ENCODE measurements around the gene BMP3. TPM values are rescaled to one million over a fixed set of nuclear protein-coding genes. Genes with fewer than 3 reads are reported as not detected.
A peak's percentile ranks its signal among the peaks of the same experiment; 100 is the strongest.

The BMP3 gene
- polyA plus RNA-seq, 12 donors, result 0.48 to 7.6 (median 1.1) TPM; not detected in 1

DNA sequence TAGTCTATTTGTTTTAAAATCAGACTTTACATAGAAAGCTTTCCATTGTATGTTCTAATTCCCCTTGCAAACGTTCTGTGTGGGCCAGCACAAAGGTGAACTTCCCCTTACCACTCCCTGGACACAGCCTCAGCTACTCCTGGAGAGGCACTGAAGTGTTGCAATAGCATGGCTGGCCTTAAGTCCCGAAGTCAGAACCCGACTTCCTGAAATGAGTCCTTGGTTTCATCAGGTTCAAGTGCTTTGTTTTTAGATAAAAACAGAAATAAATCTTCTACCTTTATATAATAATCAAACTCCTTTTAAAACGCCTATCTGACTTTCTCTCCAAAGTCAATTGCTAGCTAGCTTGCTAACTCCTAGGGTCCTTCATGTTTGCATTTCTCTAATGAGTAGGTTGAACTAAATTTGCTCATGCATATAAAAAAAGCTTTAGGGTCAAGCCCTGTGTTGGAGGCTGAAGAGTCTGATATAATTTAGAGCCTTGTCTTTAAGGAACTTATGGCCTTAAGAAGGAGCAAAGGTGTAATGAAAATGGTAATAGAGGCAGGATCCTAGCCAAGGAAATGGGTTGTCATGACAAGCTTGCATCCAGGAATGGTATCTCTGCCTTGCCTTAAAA lies 9.0 kb downstream of the BMP3 start:
- no peak for DNase-seq

DNA sequence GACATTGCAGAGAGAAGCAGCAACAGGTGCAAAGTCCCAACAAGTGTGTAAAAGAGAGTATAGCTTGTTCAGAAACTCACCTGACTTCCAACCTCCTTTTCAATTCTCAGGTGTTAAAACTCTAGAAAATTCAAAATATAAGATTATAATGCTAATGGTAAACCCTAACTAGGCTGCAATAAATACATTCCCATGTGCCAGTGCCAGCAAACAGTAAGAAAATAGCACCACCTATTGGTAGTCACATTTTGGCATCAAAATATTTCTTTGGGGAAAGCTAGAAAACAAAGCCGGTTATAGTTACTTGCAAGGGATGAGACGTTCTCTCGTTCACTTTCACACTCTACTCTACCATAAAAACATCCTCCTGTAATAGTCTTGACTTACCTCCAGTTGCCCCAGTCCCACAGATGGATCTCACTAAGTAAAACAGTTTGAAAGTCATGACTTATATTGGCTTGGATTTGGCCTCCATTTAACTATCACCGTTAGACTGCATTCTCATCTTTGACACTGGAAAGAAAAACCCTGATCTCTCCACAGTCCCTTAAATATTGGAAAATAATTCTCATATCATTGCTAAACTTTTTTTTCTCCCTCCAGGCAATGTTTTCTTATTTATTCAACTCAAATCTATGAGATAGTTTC lies 9.6 kb downstream of the BMP3 start:
- peak; percentile 74 for DNase-seq

DNA sequence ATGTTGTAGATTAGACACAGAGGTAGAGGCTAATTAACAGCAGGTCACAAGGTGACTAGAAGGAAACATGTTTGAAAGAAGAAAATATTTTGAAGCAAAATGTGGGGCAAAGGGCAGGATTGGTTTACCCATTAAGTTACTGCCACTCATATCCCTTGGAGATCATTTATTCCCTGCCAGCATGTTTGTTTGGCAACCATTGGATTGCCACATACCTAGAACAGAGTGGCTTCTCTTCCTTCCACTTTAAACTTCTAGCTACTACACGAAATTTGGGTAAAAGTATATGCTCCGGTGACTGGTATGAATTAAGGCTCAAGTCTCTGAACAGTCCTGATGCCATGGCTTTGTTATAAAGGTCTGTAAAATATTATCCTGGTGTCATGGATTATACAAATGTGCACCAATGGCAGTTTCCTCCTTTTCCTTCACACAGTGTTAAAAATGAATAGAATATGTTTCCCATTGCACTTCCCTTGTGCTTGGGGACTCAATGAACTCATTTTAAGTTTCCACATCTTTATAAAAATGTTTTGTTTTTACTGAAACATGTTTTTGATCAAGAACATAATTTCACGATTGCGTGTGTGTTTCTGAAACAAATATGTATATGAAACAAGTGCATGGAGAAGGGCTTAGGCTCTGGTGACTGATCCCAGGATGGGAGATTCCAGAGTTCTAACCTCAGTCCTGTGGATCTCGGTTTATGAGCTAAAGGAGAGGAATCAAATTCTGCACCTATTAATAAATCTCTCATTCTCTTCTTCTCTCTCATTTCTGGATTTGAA lies 12.3 kb downstream of the BMP3 start:
- no peak for DNase-seq

DNA sequence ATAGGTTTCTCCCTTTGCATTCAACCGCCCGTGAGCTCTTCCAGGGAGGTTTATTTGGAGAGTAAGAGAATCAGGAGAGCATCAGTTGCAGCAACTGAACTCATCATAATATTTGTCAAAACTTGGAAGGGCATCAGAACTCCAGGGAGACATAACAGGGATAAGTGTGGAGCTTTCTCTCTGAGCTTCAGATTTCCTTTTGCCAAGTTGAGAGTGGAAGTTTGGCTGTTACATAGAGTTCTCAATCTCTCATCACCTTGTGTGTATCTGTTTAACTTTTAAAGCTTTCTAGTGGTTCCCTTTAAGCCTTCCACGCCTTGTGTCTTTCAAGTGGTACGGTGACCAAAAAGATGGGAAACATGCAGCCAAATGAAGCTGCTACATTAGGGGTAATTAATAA lies 18.8 kb downstream of the BMP3 start:
- DNase-seq, result peak; percentile 80

DNA sequence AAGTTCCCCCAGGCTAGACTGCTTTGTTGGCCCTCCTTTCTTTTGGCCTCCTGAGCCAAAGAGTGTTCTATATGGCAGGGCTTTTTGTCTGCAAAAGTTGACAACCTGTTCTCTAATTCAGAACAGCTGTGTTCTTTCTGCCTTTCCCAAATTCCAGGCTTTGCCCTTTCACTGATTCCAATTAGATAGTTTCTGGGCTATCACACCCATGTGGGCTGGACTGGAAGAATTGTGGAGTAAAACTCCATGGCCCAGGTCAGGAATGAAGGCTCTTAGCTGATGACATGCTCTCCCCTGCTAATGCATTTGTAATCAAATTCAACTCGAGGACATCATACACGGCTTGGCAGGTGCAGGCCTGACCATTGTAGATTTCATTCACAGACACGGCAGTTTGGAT lies 19.4 kb downstream of the BMP3 start:
- DNase-seq, result peak; percentile 65

DNA sequence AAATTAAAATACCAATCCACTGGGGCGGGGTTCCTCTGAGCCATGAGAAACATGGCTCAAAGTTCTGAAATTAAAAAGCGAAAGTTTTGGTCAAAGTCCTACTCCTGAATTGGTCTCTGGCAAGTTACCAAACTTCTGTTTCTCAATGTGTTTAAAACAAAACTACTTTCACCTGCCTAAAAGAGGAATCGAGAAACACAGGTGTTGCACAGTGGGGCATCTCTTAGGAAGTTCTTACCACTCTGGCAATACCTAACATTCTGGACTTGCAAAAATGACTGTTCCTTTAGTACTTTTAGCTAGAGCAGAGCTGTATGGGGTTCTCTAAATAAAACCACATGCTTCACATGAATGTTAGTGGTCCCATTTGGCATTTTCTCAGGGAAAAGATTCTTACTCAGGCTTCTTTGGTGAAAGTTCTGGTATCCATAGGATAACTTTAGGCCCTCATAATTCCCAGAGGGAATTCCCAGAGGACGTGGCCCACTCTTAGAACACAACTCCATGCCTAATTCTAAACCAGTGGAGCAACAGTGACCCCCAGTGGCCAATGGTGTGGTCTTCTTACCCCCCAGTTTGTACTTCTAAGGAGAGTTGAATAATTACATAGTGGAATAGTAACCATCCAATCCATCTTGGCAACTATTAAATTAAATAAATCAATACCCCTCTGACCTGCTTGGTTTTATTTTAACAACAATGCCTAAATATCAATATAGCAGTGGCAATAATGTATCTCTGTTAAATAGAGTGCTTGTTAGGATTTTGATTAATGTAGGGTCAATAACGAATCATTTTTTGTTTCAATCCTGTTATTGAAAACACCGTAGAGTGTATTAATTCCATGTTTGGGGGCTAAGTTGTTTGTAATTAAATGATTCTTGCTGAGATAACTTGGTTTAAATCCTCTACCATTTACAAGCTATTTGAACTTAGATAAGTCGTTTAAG lies 21.9 kb downstream of the BMP3 start:
- peak; percentile 60 for DNase-seq

DNA sequence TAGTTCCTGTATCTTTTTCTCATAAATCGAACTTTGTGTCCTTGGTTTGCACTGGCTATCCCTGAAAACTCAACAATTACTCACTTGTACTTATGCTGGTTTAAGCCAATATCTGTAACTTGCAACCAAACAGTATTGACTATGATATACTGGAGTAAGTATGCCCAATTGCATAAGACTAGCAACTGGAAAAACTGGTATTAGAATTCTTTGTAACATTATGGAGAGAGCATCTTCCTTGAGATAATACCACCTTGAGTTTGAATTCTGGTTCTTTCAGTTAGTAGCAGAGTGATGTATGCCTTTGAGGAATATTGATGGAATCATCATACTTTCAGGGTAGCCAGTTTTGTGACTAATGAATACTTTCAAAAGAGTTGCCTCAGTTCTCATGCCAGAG lies 28.1 kb downstream of the BMP3 start:
- no peak for DNase-seq

DNA sequence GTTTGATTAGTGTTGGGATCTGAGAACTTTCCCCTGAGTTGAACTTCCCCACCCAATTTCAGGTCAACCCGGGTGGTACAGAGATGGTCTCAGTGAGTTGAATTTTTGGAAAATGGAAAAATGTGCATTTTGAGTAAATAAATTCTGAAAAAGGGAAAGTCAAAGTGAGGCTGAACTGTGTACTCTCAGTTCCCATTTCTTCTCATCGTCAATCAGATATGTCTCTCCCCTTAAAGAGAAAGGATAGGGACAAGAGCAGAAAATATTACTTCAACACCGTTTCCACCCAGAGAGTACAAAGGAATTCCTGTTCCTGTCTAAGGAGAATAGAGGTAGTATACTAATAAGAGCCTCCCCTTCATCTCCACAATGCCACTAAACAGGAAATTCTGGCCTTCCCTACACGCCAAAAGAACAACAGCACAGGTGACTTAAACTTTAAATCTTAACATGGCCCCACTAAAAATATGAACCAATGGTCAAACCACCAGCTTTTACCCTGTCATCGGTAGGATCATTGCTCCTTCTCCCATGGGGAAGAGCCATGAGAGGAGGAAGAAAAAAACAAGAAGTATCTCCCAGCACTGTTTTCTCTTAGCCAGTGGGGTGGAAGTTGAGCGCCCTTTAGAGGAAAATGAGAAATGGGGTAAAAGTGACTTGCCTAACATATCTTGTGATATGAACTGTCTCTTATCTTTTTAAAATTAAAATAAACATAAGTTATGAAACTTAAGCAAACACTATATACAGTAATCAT lies 30.3 kb downstream of the BMP3 start:
- no peak for DNase-seq

DNA sequence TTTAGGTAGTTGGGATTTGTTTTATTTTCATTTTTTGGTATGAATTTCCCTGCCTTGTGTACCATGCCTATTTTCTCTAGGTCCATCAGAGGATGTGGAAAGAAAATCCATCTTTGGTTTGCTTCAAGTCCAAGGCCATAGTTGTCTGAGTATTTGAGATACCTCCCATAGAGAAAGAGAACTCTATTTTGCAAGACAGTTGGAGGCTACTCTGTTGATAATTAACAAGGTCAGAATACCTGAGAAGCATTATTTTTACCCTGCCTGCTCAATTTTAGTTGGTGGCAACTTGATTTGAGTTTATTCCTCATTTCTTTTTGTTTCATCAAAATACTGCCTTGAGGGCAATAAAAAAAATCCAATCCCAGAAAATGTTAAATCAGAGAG lies 30.8 kb downstream of the BMP3 start:
- no peak for DNase-seq

DNA sequence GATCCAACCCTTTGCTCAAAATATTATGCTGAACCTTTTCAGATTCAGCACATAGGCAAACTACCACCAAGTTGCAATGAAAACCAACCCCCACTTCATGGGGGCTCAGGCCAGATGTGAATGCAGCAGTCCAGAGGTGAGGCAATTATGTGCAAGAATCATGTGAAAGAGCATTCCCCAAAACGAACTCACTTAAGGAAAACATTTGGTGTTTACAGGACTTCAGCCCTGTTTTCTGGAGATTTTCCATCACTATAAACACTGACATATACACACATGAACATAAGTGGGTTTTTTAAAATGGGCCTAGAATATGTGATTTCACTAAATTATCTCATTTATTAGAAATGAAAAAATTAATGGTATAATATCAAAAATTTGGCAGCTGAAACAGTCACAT lies 31.5 kb downstream of the BMP3 start:
- DNase-seq, result no peak

DNA sequence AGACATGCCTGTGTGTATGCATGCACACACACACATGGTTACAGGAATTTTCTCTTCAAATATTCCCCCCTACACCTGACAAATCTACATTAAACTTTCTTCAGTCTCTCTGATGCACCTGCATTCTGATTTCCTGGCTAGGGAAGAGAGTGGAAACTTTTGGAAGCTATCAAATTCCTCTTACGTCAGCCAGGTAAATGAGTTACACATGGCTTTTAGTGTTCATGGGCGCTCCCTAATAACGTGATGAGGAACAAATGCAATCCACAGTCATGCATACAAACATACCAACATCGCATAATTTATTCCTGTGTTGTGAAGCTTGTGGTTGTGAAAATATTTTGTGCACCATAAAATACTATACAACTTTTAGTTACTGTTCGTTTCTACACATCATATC lies 34.9 kb downstream of the BMP3 start:
- no peak for DNase-seq

DNA sequence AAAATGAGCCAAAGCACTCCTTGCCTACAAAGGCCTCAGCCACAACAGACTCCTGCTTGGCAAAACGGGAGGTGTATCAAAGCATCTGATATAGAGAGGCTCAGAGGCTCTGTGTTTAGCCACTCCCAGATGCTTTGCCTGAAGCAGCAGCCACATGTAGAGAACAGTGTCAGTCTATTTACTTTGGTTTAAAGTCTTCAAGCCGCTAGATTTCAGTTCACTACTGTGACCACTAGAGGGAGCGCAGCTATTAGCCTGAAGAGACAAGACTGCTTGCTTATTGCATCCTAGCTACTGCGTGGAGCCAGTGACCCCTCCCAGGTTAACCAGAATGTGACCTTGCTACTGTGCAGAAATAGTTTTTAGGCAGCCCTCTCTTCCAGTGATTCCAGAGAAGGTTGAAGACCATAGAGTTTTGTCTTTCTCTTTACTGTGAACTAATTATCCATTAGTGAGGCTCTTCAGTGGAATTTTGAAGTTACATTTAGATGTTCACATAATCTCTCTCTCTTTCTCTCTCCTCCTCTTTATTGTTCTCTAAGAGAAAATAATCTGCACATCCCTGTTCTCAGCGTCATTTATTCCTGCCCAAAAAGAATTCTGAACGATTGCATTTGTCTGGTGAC lies 39.3 kb downstream of the BMP3 start:
- DNase-seq, result peak; percentile 82

DNA sequence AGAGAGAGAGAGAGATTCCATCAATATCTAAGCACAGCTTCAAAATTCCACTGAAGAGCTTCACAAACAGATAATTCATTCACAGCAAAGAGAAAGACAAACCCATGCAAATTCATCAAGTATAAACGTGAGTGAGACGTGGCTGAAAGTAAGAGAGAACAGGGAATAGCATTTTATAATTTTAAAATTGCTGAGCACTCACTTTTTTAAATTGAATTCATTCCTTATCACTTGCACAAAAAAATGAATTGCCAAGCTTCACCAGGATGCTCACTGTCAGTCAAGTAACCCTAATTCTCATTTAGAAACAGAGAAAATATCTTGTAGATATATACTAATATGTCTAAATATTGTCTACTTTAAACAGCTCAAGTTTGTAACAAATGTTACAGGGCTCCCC lies 40.5 kb downstream of the BMP3 start:
- no peak for DNase-seq

DNA sequence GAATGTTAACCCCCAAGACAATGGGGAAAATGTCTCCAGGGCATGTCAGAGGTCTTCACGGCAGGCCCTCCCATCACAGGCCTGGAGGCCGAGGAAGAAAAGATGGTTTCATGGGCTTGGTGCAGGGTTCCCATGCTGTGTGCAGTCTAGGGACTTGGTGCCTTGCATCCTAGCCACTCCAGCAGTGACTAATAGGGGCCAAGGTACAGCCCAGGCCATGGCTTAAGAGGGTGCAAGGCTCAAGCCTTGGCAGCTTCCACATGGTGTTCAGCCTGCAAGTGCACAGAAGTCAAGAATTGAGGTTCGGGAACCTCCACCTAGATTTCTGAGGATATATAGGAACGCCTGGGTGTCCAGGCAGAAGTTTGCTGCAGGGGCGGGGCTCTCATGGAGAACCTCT lies 50.6 kb downstream of the BMP3 start:
- no peak for DNase-seq

DNA sequence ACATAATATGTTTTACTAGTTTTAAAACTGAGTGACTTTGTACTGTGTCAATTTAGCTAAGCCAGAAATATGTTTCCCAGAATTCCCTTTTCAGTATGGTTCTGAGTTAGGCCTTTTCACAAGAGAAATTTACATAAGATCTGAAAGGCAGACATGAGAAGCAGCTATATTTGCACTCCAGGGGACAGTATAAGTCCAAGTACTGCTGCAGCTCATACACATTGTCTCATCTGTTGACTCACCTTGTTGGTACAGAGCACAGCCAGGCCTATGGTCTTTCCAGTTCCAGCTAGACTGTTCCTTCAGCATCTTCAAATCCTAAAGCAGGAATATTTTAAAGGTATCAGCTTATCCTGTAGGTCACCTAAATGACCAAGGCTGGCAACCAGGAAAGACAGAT lies 53.5 kb downstream of the BMP3 start:
- no peak for DNase-seq

DNA sequence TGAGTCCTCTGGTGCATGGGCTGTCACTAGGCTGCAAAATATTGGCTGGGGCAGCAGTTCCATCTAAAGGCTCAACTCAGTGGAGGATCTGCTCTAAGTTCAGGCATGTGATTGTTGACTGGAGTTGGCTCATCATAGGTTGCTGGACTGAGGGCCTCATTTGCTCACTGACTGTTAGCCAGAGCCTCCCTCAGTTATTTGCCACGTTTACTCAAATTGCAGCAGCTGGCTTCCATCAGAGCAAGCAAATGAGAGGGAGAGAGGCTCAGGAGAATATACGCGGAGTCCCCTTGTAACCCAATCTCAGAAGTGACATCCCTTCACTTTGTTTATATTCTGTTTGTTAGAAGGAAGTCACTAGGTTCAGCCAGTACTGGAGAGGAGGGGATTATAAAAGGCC lies 54.1 kb downstream of the BMP3 start:
- no peak for DNase-seq

DNA sequence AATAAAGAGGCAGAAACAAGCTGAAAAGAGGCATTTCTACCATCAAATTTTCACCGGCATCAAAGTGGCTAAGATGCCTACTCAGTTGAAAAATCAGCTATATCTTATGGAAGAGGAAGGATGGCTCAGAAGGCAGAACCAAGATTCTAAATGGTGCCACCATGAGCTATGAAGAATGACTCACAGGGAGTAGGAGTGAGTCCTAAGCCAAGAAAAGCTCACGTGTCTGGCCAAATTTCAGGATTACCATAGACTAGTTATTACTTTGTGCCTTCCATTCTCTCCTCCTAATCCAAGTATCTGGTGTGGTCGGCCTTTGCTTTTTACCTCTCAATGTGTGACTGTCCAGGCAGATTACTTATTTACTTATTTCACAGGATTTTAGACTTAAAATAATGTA lies 54.8 kb downstream of the BMP3 start:
- DNase-seq, result no peak

DNA sequence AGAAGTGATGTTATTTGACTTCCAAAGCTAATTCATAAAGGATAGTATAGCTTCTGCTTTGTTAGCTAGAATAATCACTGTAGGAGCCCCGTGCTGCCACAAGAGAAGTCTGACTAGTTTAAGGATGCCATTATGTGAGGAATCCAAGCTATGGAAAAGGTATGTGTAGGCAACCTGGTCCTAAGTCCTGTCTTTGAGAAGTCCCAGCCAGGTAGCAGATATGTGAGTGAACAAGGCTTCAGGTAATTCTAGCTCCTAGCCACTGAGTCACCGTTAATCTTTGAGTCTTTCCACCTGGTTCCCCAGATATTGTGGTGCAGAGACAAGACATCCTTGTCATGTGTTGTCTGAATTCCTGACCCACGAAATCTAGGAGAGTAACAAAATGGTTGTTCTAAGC lies 55.5 kb downstream of the BMP3 start:
- DNase-seq, result no peak

DNA sequence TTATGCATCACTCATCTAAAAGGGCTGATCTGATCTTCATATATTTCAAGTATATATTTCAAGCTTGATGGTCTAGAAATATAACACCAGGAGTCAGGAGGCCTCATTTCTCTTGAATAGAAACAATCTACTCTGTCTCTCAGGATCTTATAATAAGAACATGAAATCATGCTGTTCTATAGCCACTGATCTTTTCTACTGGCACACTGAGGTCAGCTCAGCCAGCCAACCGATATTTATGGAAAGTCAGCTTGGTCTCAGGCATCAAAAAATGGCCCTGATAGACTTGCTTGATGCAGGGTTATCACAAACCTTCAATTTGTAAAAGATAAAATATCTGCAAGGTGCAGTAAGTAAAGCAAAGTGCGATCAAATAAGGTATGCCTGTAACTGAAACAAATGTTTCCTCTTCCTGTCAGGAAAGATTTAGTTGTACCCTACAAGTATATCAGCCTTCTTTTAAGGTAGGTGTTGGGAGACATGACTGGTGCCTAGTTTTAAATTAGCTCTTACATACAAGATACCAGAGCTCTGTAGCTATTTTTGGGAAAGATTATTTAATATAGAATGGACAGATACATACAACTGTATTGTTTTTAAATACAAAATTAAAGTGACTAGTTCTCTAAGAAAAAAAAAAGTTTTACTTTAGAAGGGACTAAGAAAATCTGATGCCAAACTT lies 63.4 kb downstream of the BMP3 start:
- no peak for DNase-seq

DNA sequence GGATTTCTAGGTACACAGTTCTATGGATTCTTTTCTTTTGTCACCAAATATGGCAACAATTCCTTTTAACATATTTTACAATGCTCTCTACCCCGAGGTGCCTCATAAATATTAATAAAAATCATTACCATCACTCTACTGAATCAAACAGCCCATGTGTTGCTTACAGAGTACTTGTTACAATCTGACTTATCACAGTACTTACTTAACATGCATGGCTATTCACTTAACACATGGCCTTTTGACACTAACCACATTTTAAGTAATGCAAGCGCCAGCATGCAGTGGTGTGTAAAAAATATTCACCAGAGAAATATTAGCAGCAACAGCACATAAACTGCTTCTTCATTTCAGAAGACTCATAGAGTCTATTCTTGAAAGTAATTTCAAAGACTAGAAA lies 64.9 kb downstream of the BMP3 start:
- DNase-seq, result no peak

Data from muscle of arm (tissue), 12 donors.